PC-3 (cell line): Measurements from ENCODE around the gene RALGDS.

ENCODE experiments used
- EZH2 ChIP-seq: fragments of 300-600 bp; sonication (generic); IDR thresholded peaks from one replicate; pipeline ENCODE4 v1.6.1; 2017; ENCODE audit warnings: antibody characterized with exemption, mild to moderate bottlenecking, low read length; ENCODE audit not compliant: unreplicated experiment
- EZH2phosphoT487 ChIP-seq: fragments of 300-600 bp; sonication (generic); IDR thresholded peaks from 2 replicates; pipeline ENCODE4 v1.6.1; 2018; ENCODE audit warnings: mild to moderate bottlenecking, antibody characterized with exemption, low read length, borderline replicate concordance
- TF ChIP-seq, protein P1 (sequence below): fragments of 300-600 bp; sonication (generic); conservative IDR thresholded peaks from 2 replicates; pipeline ENCODE4 v1.5.1; 2017; ENCODE audit warnings: antibody characterized with exemption, low read depth, mild to moderate bottlenecking, low read length

- TF ChIP-seq EZH2 (no peak), EZH2phosphoT487 (no peak)
- TF ChIP-seq, protein P1, sequence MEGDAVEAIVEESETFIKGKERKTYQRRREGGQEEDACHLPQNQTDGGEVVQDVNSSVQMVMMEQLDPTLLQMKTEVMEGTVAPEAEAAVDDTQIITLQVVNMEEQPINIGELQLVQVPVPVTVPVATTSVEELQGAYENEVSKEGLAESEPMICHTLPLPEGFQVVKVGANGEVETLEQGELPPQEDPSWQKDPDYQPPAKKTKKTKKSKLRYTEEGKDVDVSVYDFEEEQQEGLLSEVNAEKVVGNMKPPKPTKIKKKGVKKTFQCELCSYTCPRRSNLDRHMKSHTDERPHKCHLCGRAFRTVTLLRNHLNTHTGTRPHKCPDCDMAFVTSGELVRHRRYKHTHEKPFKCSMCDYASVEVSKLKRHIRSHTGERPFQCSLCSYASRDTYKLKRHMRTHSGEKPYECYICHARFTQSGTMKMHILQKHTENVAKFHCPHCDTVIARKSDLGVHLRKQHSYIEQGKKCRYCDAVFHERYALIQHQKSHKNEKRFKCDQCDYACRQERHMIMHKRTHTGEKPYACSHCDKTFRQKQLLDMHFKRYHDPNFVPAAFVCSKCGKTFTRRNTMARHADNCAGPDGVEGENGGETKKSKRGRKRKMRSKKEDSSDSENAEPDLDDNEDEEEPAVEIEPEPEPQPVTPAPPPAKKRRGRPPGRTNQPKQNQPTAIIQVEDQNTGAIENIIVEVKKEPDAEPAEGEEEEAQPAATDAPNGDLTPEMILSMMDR: no peak
These were observed 391 bp downstream of the RALGDS start for GRCh38 chr9:133120501-133121197.
